Dermis blood vessel endothelial cell (primary cell): ENCODE measurements around the gene PML. TPM values are rescaled to one million over a fixed set of nuclear protein-coding genes. Genes with fewer than 3 reads are reported as not detected.

ENCODE experiments used
- DNase-seq: peaks from one replicate; pipeline ENCODE4 v3.0.0; 2010
- total RNA-seq: library from RNA; depleted of rRNA; stranded (reverse); fragments of >200 nt; gene quantifications from 2 replicates; pipeline ENCODE4 v1.2.3, GENCODE V29; 2014

PML gene
- total RNA-seq, 1 donor from 2014 or later, result 95.5 TPM

GRCh38 chr15:73985101-73985873 is 9.2 kb upstream of the PML start:
- no peak for DNase-seq

GRCh38 chr15:73986055-73986775 is 8.3 kb upstream of the PML start:
- no peak for DNase-seq

GRCh38 chr15:73986776-73987056 is 7.8 kb upstream of the PML start:
- no peak for DNase-seq

- no peak for DNase-seq
Measured at GRCh38 chr15:73987250-73987649, 7.3 kb upstream of the PML start.

GRCh38 chr15:73987681-73988444 is 6.7 kb upstream of the PML start:
- DNase-seq, result peak; percentile 75

GRCh38 chr15:73988445-73988969 is 6.0 kb upstream of the PML start:
- DNase-seq, result no peak

GRCh38 chr15:73989001-73989798 is 5.3 kb upstream of the PML start:
- peak; percentile 71 for DNase-seq

GRCh38 chr15:73990250-73991005 is 4.1 kb upstream of the PML start:
- no peak for DNase-seq

- DNase-seq, result peak; percentile 58
Measured at GRCh38 chr15:73991260-73991659, 3.3 kb upstream of the PML start.

- peak; percentile 95 for DNase-seq
Measured at GRCh38 chr15:73991726-73992593, 2.6 kb upstream of the PML start, which contains the start of gene STOML1. Gene STOML1 (minus strand): TSS chr15:73992295. CDS start chr15:73992223, 72 bp downstream.

GRCh38 chr15:73992594-73992898 is 2.0 kb upstream of the PML start:
- no peak for DNase-seq

- DNase-seq, result no peak
Measured at GRCh38 chr15:73993211-73993994, 1.1 kb upstream of the PML start.

- peak; percentile 34 for DNase-seq
Measured at GRCh38 chr15:73994912-73995622, 551 bp downstream of the PML start.

GRCh38 chr15:73996267-73996666 is 1.8 kb downstream of the PML start:
- no peak for DNase-seq

- DNase-seq, result peak; percentile 86
Measured at GRCh38 chr15:73996939-73997338, 2.4 kb downstream of the PML start.

GRCh38 chr15:73997986-73998385 is 3.5 kb downstream of the PML start:
- no peak for DNase-seq

- DNase-seq, result no peak
Measured at GRCh38 chr15:74006774-74007639, 12.5 kb downstream of the PML start.

- DNase-seq, result no peak
Measured at GRCh38 chr15:74007820-74008371, 13.4 kb downstream of the PML start.
